Esophagus squamous epithelium (tissue), 5 donors: ENCODE measurements around the gene C12orf42. TPM values are rescaled to one million over a fixed set of nuclear protein-coding genes. Genes with fewer than 3 reads are reported as not detected.

ENCODE experiments used
- DNase-seq: peaks from one replicate; lab custom pipeline; 2025; lab: John Stamatoyannopoulos, UW
- H3K27ac ChIP-seq, 4 donors: fragments of 200-600 bp; sonication (generic); one replicate each; pipeline ENCODE4 v1.5.1; 2016 to 2019; ENCODE audit warnings: mild to moderate bottlenecking in 1 of 4
- H3K27me3 ChIP-seq, 4 donors: fragments of 200-600 bp; sonication (generic); 1 replicate in 3 of 4; 2 replicates in 1 of 4; pipeline versions ENCODE4 v1.5.1 to v1.6.0; 2017 to 2021; ENCODE audit warnings: antibody characterized with exemption in 1 of 4
- H3K36me3 ChIP-seq, 3 donors: fragments of 200-600 bp; sonication (generic); one replicate each; pipeline ENCODE4 v1.5.1; 2016 to 2019
- H3K4me1 ChIP-seq, 3 donors: fragments of 200-600 bp; sonication (generic); one replicate each; pipeline ENCODE4 v1.5.1; 2017 to 2019
- H3K4me3 ChIP-seq, 4 donors: fragments of 200-600 bp; sonication (generic); 1 replicate in 3 of 4; 2 replicates in 1 of 4; pipeline ENCODE4 v1.5.1; 2016 to 2019; ENCODE audit warnings: mild to moderate bottlenecking in 2 of 4, moderate library complexity in 1 of 4
- H3K9me3 ChIP-seq, 3 donors: fragments of 200-600 bp; sonication (generic); one replicate each; pipeline ENCODE4 v1.5.1; 2016 to 2019
- CTCF ChIP-seq, 6 experiments: fragments of 450-650 bp in 4 of 6; fragments of 200-600 bp in 2 of 6; sonication (generic) in 2 of 6; IDR thresholded peaks; one replicate each; pipeline ENCODE4 v1.5.1; 2016 to 2019; ENCODE audit warnings: antibody characterized with exemption in 6 of 6, mild to moderate bottlenecking in 4 of 6, moderate library complexity in 4 of 6
- POLR2A ChIP-seq, 4 donors: fragments of 450-650 bp; IDR thresholded peaks; one replicate each; pipeline ENCODE4 v1.6.1; 2017; ENCODE audit warnings: antibody characterized with exemption in 4 of 4, mild to moderate bottlenecking in 4 of 4, moderate library complexity in 3 of 4
- WGBS, 2 donors: methylation state at CpG; one replicate each; pipeline ENCODE4 v1.1.5; 2018; 5-methylcytosine and 5-hydroxymethylcytosine counted together
- intact Hi-C: fragments of 100-400 bp; cut with DNase I; formaldehyde crosslinking; loops from one replicate; pipeline ENCODE4 v1.15.0; 2022
- total RNA-seq, 4 donors: library from RNA; depleted of rRNA; stranded (reverse); fragments of >200 nt; gene quantifications; one replicate each; pipeline ENCODE4 v1.1.0, GENCODE V29; 2016
- donor health status: DM: yes; HTN: yes; CAD: no.

Gene C12orf42
- total RNA-seq, 4 donors from 2014 or later = not detected

- no peaks in the 10 kb centered on the region for H3K9me3 ChIP-seq
- intact Hi-C loops = no loop called here
- TF ChIP-seq POLR2A (IDR thresholded peaks at IDR 0.05) = no peak
- TF ChIP-seq CTCF (IDR thresholded peaks at IDR 0.05) = no peak
- H3K36me3 ChIP-seq = no peaks in the 10 kb centered on the region
- H3K4me3 ChIP-seq = no peak overlapping the region
- H3K27me3 ChIP-seq = peaks cover 0 to 40% (median 0%) of the 10 kb centered on the region in 4 donors
- H3K4me1 ChIP-seq = no peaks in the 10 kb centered on the region
- 32 to 40% methylated on average over 15 of the region's 15 CpGs for WGBS, 2 donors
- DNase-seq = no peak
- H3K27ac ChIP-seq = no peak overlapping the region
Observed at GRCh38 chr12:103530307-103531066, 34.7 kb upstream of the C12orf42 start.

GRCh38 chr12:103529306-103529705 lies 33.5 kb upstream of the C12orf42 start:
- intact Hi-C loops = no loop called here
- no peak for TF ChIP-seq CTCF (IDR thresholded peaks at IDR 0.05)
- no peak for TF ChIP-seq POLR2A (IDR thresholded peaks at IDR 0.05)
- WGBS, 2 donors = 42 to 64% methylated on average over 4 of the region's 4 CpGs
- DNase-seq = no peak
- no peaks in the 10 kb centered on the region for H3K36me3 ChIP-seq
- H3K27ac ChIP-seq = no peak overlapping the region
- H3K27me3 ChIP-seq = peaks cover 0 to 40% (median 0%) of the 10 kb centered on the region in 4 donors
- no peaks in the 10 kb centered on the region for H3K9me3 ChIP-seq
- H3K4me3 ChIP-seq = no peak overlapping the region
- peaks cover 0 to 3% (median 0%) of the 10 kb centered on the region in 3 donors for H3K4me1 ChIP-seq

- intact Hi-C loops = no loop called here
- TF ChIP-seq CTCF (IDR thresholded peaks at IDR 0.05) (no peak), POLR2A (IDR thresholded peaks at IDR 0.05) (no peak)
- no peak overlapping the region for H3K27ac ChIP-seq
- H3K4me3 ChIP-seq = no peak overlapping the region
- no peak for DNase-seq
- H3K36me3 ChIP-seq = no peaks in the 10 kb centered on the region
- H3K4me1 ChIP-seq = peaks cover 0 to 9% (median 0%) of the 10 kb centered on the region in 3 donors
- H3K27me3 ChIP-seq = peaks cover 0 to 9% (median 0%) of the 10 kb centered on the region in 4 donors
- WGBS, 2 donors = 24 to 30% methylated on average over 4 of the region's 4 CpGs
- H3K9me3 ChIP-seq = no peaks in the 10 kb centered on the region
Observed at GRCh38 chr12:103524238-103524875, 28.6 kb upstream of the C12orf42 start.

GRCh38 chr12:103523771-103524170 lies 28.0 kb upstream of the C12orf42 start:
- intact Hi-C loops = no loop called here
- Histone ChIP-seq H3K9me3 (no peaks in the 10 kb centered on the region), H3K27ac (no peak overlapping the region), H3K36me3 (no peaks in the 10 kb centered on the region), H3K27me3 (peaks cover 0 to 5% (median 0%) of the 10 kb centered on the region in 4 donors), H3K4me1 (peaks cover 0 to 9% (median 0%) of the 10 kb centered on the region in 3 donors), H3K4me3 (no peak overlapping the region)
- WGBS, 2 donors = 40 to 52% methylated on average over 1 of the region's 1 CpG
- TF ChIP-seq POLR2A (IDR thresholded peaks at IDR 0.05) (no peak), CTCF (IDR thresholded peaks at IDR 0.05) (no peak)
- no peak for DNase-seq

GRCh38 chr12:103520686-103521215 lies 25.0 kb upstream of the C12orf42 start:
- no peak for DNase-seq
- Histone ChIP-seq H3K36me3 (no peaks in the 10 kb centered on the region), H3K4me1 (peaks cover 0 to 9% (median 0%) of the 10 kb centered on the region in 3 donors), H3K9me3 (no peaks in the 10 kb centered on the region), H3K27me3 (no peaks in the 10 kb centered on the region), H3K27ac (no peak overlapping the region), H3K4me3 (no peak overlapping the region)
- no peak for TF ChIP-seq CTCF (IDR thresholded peaks at IDR 0.05)
- TF ChIP-seq POLR2A (IDR thresholded peaks at IDR 0.05) = no peak
- 59 to 80% methylated on average over 2 of the region's 2 CpGs for WGBS, 2 donors
- intact Hi-C loops = no loop called here
